Peyer's patch (tissue), 4 donors: ENCODE data around the gene NXPH4. TPM values are rescaled to one million over a fixed set of nuclear protein-coding genes. Genes with fewer than 3 reads are reported as not detected.

Source experiments
- DNase-seq, 3 donors: peaks; one replicate each; pipeline ENCODE4 v3.0.0-alpha.2; 2017 to 2019
- H3K27ac ChIP-seq, 4 donors: fragments of 200-600 bp; sonication (generic); one replicate each; pipeline ENCODE4 v1.5.1; 2016 to 2019
- H3K27me3 ChIP-seq, 2 donors: fragments of 200-600 bp; sonication (generic); one replicate each; pipeline ENCODE4 v1.5.1; 2019
- H3K36me3 ChIP-seq, 3 donors: fragments of 200-600 bp; sonication (generic); one replicate each; pipeline ENCODE4 v1.5.1; 2016 to 2019
- H3K4me1 ChIP-seq, 4 donors: fragments of 200-600 bp; sonication (generic); one replicate each; pipeline ENCODE4 v1.5.1; 2016 to 2019
- H3K4me3 ChIP-seq, 4 donors: fragments of 200-600 bp; sonication (generic); 1 replicate in 3 of 4; 2 replicates in 1 of 4; pipeline ENCODE4 v1.5.1; 2016 to 2019; ENCODE audit warnings: mild to moderate bottlenecking in 1 of 4
- H3K9me3 ChIP-seq, 4 donors: fragments of 200-600 bp; sonication (generic); one replicate each; pipeline ENCODE4 v1.5.1; 2016 to 2019; ENCODE audit warnings: mild to moderate bottlenecking in 1 of 4
- POLR2A ChIP-seq, 2 donors: fragments of 450-650 bp; IDR thresholded peaks; one replicate each; pipeline ENCODE4 v1.5.1; 2017; ENCODE audit warnings: antibody characterized with exemption in 2 of 2, mild to moderate bottlenecking in 2 of 2, moderate library complexity in 2 of 2
- total RNA-seq, 4 donors: library from RNA; depleted of rRNA; stranded (reverse); fragments of >200 nt; gene quantifications; one replicate each; pipeline ENCODE4 v1.1.0, GENCODE V29; 2016
- TF ChIP-seq, protein P1 (sequence below), 6 experiments: fragments of 450-650 bp in 4 of 6; fragments of 200-600 bp in 2 of 6; sonication (generic) in 1 of 6; IDR thresholded peaks; one replicate each; pipeline ENCODE4 v1.5.1; 2017 to 2019; ENCODE audit warnings: antibody characterized with exemption in 6 of 6, mild to moderate bottlenecking in 3 of 6, moderate library complexity in 1 of 6

NXPH4 gene
- total RNA-seq, 4 donors from 2014 or later: not detected

DNA sequence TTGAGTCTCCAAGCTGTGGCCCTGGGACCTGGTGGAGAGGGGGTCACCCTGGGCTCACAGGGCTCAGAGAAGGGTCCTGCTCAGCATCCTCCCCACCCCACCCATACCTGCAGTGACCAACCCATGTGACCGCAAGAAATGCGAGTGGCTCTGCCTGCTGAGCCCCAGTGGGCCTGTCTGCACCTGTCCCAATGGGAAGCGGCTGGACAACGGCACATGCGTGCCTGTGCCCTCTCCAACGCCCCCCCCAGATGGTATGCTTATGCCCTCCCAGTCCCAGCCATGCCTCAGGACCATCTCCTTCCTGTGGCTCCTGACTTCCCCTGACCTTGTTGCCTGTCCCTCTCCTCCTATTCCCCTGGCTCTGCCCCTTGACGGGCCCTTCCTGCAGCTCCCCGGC is 6.7 kb upstream of the NXPH4 start:
- no peak for TF ChIP-seq POLR2A (IDR thresholded peaks at IDR 0.05)
- TF ChIP-seq, protein P1, sequence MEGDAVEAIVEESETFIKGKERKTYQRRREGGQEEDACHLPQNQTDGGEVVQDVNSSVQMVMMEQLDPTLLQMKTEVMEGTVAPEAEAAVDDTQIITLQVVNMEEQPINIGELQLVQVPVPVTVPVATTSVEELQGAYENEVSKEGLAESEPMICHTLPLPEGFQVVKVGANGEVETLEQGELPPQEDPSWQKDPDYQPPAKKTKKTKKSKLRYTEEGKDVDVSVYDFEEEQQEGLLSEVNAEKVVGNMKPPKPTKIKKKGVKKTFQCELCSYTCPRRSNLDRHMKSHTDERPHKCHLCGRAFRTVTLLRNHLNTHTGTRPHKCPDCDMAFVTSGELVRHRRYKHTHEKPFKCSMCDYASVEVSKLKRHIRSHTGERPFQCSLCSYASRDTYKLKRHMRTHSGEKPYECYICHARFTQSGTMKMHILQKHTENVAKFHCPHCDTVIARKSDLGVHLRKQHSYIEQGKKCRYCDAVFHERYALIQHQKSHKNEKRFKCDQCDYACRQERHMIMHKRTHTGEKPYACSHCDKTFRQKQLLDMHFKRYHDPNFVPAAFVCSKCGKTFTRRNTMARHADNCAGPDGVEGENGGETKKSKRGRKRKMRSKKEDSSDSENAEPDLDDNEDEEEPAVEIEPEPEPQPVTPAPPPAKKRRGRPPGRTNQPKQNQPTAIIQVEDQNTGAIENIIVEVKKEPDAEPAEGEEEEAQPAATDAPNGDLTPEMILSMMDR (IDR thresholded peaks at IDR 0.05): no peak
- Histone ChIP-seq H3K9me3 (no peaks in the 10 kb centered on the region), H3K36me3 (peaks cover 0 to 77% (median 0%) of the 10 kb centered on the region in 3 donors), H3K27ac (no peak overlapping the region), H3K4me1 (peaks cover 0 to 14% (median 4%) of the 10 kb centered on the region in 4 donors), H3K27me3 (peaks cover 0 to 8% of the 10 kb centered on the region in 2 donors), H3K4me3 (no peak overlapping the region)
- DNase-seq: no peak

GRCh38 chr12:57210461-57210860 is 6.1 kb upstream of the NXPH4 start:
- no peak for DNase-seq
- no peak overlapping the region for H3K27ac ChIP-seq
- H3K9me3 ChIP-seq: no peaks in the 10 kb centered on the region
- peaks cover 0 to 13% of the 10 kb centered on the region in 2 donors for H3K27me3 ChIP-seq
- no peak for TF ChIP-seq POLR2A (IDR thresholded peaks at IDR 0.05)
- TF ChIP-seq, protein P1 (IDR thresholded peaks at IDR 0.05): no peak
- no peak overlapping the region for H3K4me3 ChIP-seq
- H3K36me3 ChIP-seq: peaks cover 0 to 71% (median 0%) of the 10 kb centered on the region in 3 donors
- H3K4me1 ChIP-seq: peaks cover 0 to 18% (median 5%) of the 10 kb centered on the region in 4 donors

- TF ChIP-seq POLR2A (IDR thresholded peaks at IDR 0.05): no peak
- TF ChIP-seq, protein P1 (IDR thresholded peaks at IDR 0.05): no peak
- H3K4me1 ChIP-seq: peaks cover 0 to 25% (median 11%) of the 10 kb centered on the region in 4 donors
- no peak overlapping the region for H3K27ac ChIP-seq
- peaks cover 0 to 20% of the 10 kb centered on the region in 2 donors for H3K27me3 ChIP-seq
- no peak overlapping the region for H3K4me3 ChIP-seq
- DNase-seq: no peak
- no peaks in the 10 kb centered on the region for H3K9me3 ChIP-seq
- peaks cover 0 to 65% (median 0%) of the 10 kb centered on the region in 3 donors for H3K36me3 ChIP-seq
Observed at GRCh38 chr12:57210926-57211692, 5.5 kb upstream of the NXPH4 start.

DNA sequence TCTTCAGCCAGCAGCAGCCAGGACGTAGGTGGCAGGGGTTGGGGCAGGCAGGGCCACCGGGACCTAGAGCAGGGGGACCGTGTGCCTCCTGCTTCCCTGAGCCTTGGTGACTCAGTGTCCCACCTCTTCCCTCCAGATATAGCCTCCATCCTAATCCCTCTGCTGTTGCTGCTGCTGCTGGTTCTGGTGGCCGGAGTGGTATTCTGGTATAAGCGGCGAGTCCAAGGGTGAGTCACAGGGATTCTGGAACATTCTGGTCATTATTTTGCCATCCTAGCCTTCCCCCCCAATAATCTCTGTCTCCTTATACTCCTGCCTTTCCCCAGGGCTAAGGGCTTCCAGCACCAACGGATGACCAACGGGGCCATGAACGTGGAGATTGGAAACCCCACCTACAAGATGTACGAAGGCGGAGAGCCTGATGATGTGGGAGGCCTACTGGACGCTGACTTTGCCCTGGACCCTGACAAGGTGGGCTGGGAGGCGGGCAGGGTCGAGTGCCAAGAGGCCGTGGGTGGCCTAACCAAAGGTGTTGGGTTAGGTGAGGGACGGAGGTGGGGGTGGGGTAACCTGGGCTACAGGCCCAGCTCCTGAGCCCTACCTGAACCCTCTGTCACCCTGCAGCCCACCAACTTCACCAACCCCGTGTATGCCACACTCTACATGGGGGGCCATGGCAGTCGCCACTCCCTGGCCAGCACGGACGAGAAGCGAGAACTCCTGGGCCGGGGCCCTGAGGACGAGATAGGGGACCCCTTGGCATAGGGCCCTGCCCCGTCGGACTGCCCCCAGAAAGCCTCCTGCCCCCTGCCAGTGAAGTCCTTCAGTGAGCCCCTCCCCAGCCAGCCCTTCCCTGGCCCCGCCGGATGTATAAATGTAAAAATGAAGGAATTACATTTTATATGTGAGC is 4.5 kb upstream of the NXPH4 start:
- peaks cover 0 to 57% (median 0%) of the 10 kb centered on the region in 3 donors for H3K36me3 ChIP-seq
- DNase-seq: no peak
- H3K9me3 ChIP-seq: no peaks in the 10 kb centered on the region
- H3K27ac ChIP-seq: no peak overlapping the region
- peaks cover 0 to 33% (median 16%) of the 10 kb centered on the region in 4 donors for H3K4me1 ChIP-seq
- TF ChIP-seq, protein P1 (IDR thresholded peaks at IDR 0.05): no peak
- no peak for TF ChIP-seq POLR2A (IDR thresholded peaks at IDR 0.05)
- H3K27me3 ChIP-seq: peaks cover 0 to 27% of the 10 kb centered on the region in 2 donors
- H3K4me3 ChIP-seq: no peak overlapping the region

DNA sequence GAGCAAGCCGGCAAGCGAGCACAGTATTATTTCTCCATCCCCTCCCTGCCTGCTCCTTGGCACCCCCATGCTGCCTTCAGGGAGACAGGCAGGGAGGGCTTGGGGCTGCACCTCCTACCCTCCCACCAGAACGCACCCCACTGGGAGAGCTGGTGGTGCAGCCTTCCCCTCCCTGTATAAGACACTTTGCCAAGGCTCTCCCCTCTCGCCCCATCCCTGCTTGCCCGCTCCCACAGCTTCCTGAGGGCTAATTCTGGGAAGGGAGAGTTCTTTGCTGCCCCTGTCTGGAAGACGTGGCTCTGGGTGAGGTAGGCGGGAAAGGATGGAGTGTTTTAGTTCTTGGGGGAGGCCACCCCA is 3.9 kb upstream of the NXPH4 start:
- no peak overlapping the region for H3K4me3 ChIP-seq
- peaks cover 0 to 38% (median 21%) of the 10 kb centered on the region in 4 donors for H3K4me1 ChIP-seq
- H3K27me3 ChIP-seq: peaks cover 0 to 32% of the 10 kb centered on the region in 2 donors
- H3K9me3 ChIP-seq: no peaks in the 10 kb centered on the region
- H3K36me3 ChIP-seq: peaks cover 0 to 52% (median 0%) of the 10 kb centered on the region in 3 donors
- no peak for DNase-seq
- TF ChIP-seq, protein P1 (IDR thresholded peaks at IDR 0.05): no peak
- TF ChIP-seq POLR2A (IDR thresholded peaks at IDR 0.05): no peak
- no peak overlapping the region for H3K27ac ChIP-seq
